Activated CD8-positive, alpha-beta memory T cell treated with anti-CD3 and anti-CD28 coated beads, Interleukin-2, amount 50 U/mL, for 1 hour (primary cell): ENCODE measurements around the gene TRAIP.
"Not testable (repeated sequence)": the region's sequence is repeated elsewhere in the genome, so short reads cannot be mapped to it uniquely, and the experiment has no call there.

ENCODE experiments used
- DNase-seq: peaks from one replicate; pipeline ENCODE4 v3.0.0-alpha.2; 2020; ENCODE audit errors: extremely low read depth

TRAIP gene

DNA sequence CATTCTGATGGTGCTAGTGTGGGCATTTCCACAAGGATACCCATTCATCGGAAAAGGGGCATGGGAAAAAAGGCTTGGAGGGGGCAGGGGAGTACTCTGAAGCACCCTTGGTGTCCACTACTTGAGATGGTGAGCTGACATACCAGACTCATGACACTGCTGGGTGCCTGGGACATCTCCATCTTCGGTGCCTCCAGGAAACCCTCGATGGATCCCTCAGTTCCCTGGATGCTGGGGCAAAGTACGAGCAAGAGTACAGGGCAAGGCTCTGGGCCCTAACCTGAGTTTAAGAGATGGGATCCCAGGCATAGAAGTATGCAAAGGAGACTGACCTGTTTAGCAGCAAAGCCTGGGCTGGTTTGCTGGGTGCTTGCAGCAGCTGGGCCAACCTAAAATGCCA, 64.8 kb downstream of the TRAIP start:
- DNase-seq: no peak

DNA sequence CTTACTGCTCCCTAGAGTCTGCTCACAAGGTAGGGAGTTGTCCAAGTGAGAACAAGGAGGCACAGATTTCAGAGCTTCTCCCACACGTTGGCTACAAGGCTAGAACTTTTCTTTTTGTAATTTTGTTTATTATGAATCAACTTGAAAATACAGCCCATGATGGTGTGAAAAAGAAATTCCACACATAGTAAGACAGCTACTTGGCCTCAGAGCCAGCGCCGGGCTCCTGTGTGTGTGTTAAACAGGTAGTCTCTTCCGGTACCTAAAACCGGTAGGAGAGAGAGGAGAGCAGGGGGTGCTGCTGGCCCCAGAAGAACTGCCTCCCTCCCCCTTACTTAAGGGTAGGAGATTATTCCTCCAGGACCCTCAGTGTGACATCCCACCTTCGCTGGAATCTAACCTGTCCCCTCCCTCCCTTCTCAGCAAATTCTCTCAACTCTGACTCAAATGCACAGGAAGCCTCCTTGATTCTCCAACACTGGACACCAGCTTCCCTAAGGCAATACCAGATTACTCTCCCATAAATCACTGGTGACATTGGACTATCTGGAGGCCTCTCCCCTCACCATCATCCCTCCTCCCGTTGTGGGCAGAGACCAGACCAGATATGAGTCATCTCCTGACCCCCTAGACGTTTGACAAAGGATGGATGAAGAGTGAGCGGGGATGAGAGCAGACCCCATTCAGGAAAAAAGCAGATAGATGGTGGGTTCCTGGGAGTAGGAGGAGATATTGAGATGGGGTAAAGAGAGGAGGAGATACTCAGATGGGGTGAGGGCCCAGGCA, 65.5 kb downstream of the TRAIP start:
- DNase-seq: no peak

DNA sequence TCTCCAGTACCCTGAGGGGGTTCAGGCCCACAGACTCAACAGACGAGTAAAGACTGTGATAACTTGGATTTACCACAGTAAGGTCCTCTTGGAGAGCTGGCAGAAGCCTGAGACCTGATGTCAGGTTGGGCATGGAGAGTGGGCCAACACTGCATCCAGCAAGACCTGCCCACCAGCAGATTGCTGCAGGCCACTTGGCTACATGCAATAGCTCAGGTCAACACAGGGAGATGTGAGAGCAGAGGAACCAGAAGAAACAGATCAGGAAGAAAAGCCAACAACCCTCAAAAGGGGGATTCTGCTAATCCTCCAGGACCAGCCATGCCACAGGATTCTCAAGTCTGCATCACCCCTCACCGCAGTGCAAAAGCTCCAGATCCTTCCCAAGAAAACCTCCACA, 68.3 kb downstream of the TRAIP start:
- no peak for DNase-seq

DNA sequence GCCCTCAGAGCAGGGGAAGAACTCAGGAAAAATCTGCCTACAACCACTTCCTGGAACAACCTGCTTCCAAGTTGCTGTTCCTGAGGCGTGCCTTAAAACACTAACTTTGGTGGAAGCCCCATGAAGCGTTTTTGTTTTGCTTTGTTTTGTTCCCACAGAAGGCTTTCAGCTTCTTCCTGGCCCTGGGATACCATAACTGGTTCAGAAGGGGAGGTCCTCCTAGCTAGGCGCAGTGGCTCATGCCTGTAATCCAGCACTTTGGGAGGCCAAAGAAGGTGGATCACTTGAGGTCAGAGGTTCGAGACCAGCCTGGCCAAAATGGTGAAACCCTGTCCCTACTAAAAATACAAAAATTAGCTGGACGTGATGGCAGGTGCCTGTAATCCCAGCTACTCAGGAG, 68.8 kb downstream of the TRAIP start:
- DNase-seq: no peak

DNA sequence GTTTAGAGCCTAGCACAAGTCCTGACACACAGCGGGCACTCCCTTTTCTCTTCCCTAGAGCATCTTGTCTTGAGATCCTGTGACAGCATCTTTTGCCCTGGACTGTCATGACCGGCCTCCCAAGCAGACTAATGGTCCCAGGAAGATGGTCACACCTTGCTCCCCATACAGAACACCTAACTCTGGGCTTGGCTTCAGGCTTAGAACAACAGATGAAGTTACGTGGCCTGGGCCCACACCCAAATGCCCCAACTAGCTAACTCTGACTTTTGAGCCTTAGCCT, 69.2 kb downstream of the TRAIP start:
- no peak for DNase-seq

DNA sequence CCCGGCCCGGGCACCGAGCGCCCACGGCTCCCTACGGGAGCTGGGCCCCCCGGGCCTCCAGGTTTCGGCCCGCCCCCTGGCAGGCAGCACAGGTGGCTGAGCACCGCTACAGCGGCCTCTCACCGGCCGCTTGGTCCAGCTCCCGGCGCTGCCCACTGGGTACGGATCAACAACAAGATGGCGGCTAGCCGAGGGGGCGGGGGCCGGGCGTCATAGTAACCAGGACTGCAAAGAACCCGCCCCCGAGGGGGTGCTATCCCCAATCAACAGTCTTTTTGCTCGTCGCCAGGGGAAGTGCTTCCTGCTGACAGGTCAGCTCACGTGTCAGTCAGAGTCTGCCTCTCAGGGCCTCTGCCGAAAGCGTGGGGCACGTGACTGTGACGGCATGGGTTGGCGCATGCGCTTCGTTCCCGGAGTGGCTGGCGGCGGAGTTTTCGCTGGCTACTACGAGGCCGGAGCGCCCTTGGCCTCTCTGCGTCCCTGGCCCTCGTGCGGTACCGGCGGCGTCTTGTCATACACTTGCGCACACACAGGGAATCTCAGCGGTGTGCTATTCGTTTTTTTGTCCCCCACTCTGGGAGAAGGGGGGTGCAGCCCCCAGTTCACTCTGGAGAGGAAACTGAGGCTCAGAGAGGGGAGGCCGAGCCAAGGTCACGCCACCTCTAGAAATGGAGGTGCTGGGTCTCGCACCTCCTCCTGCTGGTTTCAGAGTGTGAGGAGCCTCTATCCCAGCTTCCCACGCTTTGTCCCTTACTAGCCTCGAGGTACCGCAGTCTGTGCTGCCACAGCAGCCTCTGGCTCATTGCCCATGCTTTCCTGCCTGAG, 69.8 kb downstream of the TRAIP start, which contains the start of gene IP6K1:
TSS of gene IP6K1 (minus strand) at position 186 of the 825 bp plus-strand sequence. CDS start 38,502 bp downstream, outside the sequence.
- DNase-seq: peak; percentile 98

DNA sequence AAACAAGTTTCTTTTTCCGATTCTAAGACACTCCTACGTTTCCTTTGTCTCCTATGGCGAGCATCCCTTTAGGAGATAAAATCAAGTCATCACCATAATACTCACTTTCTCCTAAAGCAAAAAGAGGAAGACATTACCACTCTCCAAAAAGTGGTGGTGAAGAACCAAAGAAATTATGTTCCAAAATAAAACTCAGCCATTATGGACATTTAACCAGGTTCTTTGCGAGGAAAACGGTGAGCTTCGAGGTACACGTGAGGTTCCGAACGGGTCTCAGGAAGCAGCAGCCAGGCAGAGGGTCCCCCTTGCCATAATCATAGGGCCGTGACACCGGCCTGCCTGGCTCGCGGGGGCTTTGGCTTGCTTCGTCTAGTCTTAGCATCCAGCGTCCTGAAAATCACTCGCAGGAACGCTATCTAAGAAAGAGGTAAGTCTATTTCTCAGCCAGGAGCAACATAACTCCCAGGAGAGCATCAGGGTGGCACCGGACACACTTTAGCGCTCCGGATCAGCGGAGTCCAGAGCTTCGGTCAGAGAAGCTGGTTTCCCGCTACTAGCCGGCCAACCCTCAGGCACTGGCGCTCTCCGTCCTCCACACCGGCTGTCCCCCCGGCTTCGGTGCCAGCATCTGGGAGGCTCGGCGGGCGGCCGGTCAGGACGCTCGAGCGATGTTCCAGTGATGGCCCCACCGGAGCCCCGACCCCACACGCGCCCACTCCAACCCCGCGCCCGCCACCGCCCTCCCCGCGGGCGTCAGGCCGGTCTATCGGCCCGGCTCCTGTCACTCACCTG, 70.6 kb downstream of the TRAIP start:
- DNase-seq: no peak

DNA sequence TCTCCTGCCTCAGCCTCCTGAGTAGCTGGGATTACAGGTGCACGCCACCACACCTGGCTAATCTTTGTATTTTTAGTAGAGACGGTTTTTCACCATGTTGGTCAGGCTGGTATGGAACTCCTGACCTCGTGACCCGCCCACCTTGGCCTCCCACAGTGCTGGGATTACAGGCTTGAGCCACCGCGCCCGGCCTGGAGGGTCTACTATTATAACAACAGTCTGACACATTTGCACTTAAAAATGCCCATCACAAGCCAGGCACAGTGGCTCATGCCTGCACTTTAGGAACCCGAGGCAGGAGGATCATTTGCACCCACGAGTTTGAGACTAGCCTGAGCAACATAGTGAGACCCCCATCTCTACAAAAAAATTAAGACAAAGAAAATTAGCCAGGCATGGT, 74.1 kb downstream of the TRAIP start:
- not testable (repeated sequence) for DNase-seq

DNA sequence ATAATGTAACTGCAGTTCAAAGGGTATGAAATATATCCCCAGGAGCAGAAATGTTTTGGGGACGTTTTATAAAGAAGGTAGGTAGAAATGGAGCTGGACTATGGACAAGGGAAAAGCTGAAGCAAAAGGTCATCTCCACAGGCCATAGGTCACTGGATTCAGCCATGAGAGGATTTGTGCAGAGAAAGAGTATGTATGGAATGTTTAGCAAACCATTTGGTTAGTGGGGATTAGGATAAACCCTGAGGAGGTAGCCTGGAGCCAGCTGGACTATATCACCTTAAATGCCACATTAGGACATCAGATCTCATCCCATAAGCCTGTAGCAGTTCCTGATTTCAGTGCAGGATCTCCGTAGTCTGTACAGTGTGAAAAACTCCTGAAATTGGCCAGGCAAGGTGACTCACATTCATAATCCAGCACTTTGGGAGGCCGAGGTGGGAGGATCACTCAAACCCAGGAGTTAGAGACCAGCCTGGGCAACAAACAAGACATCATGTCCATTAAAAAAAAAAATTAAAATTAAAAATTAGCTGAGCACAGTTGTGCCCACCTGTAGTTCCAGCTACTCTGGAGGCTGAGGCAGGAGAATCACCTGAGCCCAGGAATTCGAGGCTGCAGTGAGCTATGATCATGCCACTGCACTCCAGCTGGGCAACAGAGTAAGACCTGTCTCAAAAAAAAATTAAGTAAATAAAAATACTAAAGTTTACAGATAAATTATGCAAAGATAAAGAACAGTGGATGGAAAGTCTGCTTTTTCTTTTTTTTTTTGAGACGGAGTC, 74.8 kb downstream of the TRAIP start:
- DNase-seq: no peak

DNA sequence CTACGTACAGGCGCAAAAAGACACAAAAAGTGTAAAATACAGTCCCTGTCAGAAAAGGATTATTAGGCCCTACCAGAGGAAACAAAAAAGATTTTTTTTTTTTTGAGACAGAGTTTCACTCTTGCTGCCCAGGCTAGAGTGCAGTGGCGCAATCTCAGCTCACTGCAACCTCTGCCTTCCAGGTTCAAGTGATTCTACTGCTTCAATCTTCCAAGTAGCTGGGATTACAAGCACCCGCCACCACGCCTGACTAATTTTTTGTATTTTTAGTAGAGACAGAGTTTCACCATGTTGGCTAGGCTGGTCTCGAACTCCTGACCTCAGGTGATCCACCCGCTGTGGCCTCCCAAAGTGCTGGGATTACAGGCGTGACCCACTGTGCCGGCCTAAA, 75.4 kb downstream of the TRAIP start:
- DNase-seq: not testable (repeated sequence)

DNA sequence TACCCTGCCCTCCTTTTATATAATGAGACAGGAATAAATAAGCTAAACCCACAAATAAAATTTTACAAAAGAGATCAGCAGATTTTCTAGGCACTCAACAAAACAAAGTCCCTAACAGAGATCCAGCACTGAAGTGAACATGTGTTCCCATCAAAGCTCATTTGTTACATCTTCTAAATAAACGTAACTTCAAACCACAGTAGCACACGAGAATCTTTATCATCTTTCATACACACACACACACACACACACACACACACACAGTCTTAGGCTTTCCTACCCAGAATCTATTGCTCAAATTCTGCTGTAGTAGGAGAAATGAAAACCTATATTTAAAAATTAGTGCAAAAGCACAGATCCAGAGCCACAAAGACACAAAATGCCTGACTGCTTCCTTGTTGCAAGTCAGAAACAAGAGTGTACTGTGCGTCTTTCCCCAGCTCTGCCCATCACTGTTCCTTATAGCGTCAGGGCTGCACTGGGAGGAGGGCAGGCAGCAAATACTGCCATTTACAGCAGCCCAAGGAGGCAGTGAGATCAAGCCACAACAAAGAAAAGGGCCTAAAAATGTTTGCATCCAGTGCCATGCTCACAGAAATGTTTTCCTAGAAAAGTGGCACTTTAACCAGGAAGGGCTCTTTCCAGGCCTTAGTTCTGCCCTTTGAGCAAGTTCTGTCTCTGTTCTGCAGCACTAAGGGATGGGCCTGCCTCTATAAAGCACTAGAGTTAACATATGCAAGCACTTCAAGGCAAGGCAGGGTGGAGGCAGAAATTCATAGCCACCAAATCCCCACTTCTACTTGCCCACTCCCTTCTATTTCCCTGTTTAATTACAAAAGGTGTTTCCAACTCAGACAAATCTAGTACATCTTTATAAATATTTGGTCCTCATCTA, 76.0 kb downstream of the TRAIP start:
- no peak for DNase-seq

DNA sequence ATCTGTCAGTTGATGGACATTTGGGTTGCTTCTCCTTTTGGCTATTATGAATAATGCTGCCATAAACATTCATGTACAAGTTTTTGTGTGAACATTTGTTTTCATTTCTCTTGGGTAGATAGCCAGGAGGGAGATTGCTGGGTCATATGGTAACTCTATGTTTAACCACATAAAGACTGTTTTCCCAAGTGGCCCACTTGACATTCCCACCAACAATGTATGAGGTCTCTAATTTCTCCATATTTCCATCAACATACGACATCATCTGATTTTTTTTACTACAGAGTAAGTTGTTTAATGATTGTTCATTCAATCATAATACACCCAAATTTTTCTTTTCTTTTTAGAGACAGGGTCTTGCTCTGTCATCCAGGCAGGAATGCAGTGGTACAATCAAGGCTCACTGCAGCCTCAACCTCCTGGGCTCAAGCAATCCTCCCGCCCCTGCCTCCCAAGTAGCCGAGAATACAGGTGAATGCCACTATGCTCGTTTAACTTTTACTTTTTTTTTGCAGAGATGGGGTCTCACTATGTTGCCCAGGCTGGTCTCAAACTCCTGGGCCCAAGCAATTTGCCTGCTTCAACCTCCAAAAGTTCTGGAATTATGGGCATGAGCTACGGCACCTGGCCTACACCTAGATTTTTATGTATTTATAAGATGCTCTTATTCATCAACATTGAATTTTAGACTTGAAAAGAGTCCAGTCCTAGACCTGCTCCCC, 76.8 kb downstream of the TRAIP start:
- DNase-seq: no peak
